WTC11 (cell line): ENCODE data around the gene NR2F6. TPM values are rescaled to one million over a fixed set of nuclear protein-coding genes. Genes with fewer than 3 reads are reported as not detected.
A peak's percentile ranks its signal among the peaks of the same experiment; 100 is the strongest.

Experiments
- ATAC-seq: fragments of 200-7000 bp; cut with Tn5 transposase; 2 replicates; pipeline ENCODE4 v1.10.0; 2021; ENCODE audit warnings: mild to moderate bottlenecking, moderate library complexity
- CTCF ChIA-PET: fragments of 300-600 bp; sonication (Branson Sonifier 250); formaldehyde crosslinking; loops from one replicate; lab custom pipeline; 2021; ENCODE audit warnings: antibody characterized with exemption; lab: Charles Lee
- POLR2A ChIA-PET: fragments of 350-600 bp; sonication (Branson Sonifier 250); formaldehyde crosslinking; loops from one replicate; lab custom pipeline; 2021; ENCODE audit warnings: antibody characterized with exemption; lab: Charles Lee
- DNase-seq: peaks from one replicate; pipeline ENCODE4 v3.0.0; 2021; ENCODE audit warnings: low spot score
- H3K27ac Mint-ChIP-seq: 2 replicates; pipeline ENCODE4 v1.8.0; 2021; ENCODE audit warnings: mixed read lengths
- H3K27me3 Mint-ChIP-seq: 2 replicates; pipeline ENCODE4 v1.8.0; 2021; ENCODE audit warnings: low read depth, mild to moderate bottlenecking, moderate library complexity, mixed read lengths
- H3K36me3 Mint-ChIP-seq: 2 replicates; pipeline ENCODE4 v1.8.0; 2021; ENCODE audit warnings: mixed read lengths
- H3K4me1 Mint-ChIP-seq: 2 replicates; pipeline ENCODE4 v1.8.0; 2022; ENCODE audit warnings: mixed read lengths
- H3K4me3 Mint-ChIP-seq: 2 replicates; pipeline ENCODE4 v1.8.0; 2021; ENCODE audit warnings: mild to moderate bottlenecking, moderate library complexity, mixed read lengths
- H3K9me3 Mint-ChIP-seq: 2 replicates; pipeline ENCODE4 v1.8.0; 2021; ENCODE audit warnings: mixed read lengths
- GABPB1 ChIP-seq: sonication (generic); formaldehyde crosslinking; IDR thresholded peaks from 2 replicates; pipeline ENCODE4 v1.8.1; 2023; ENCODE audit warnings: mild to moderate bottlenecking, missing genetic modification reagents
- GRHL2 ChIP-seq: fragments of 250-450 bp; sonication (Bioruptor Pico); IDR thresholded peaks from 2 replicates; pipeline ENCODE4 v1.8.0; 2022; ENCODE audit warnings: mild to moderate bottlenecking, moderate library complexity; ENCODE audit not compliant: insufficient replicate concordance, severe bottlenecking
- GTF2I ChIP-seq: fragments of 250-450 bp; sonication (Bioruptor Pico); conservative IDR thresholded peaks from 2 replicates; pipeline ENCODE4 v1.4.0; 2021; ENCODE audit warnings: mild to moderate bottlenecking
- JAZF1 ChIP-seq: fragments of 250-450 bp; sonication (Bioruptor Pico); IDR thresholded peaks from 2 replicates; pipeline ENCODE4 v1.9.0; 2021; ENCODE audit warnings: moderate library complexity, mild to moderate bottlenecking, inconsistent platforms
- MYBL2 ChIP-seq: sonication (generic); formaldehyde crosslinking; IDR thresholded peaks from 2 replicates; pipeline ENCODE4 v1.8.1; 2023; ENCODE audit warnings: mild to moderate bottlenecking, moderate library complexity, missing genetic modification reagents
- NR1H2 ChIP-seq: sonication (generic); formaldehyde crosslinking; IDR thresholded peaks from 2 replicates; pipeline ENCODE4 v1.9.0; 2021; ENCODE audit warnings: mild to moderate bottlenecking, moderate library complexity, missing genetic modification reagents
- NR3C1 ChIP-seq: sonication (generic); formaldehyde crosslinking; conservative IDR thresholded peaks from 2 replicates; pipeline ENCODE4 v1.8.1; 2023; ENCODE audit warnings: low read depth, mild to moderate bottlenecking, missing genetic modification reagents
- PRRX2 ChIP-seq: fragments of 250-450 bp; sonication (Bioruptor Pico); IDR thresholded peaks from 2 replicates; pipeline ENCODE4 v1.8.0; 2021; ENCODE audit warnings: mild to moderate bottlenecking
- SP1 ChIP-seq: sonication (generic); formaldehyde crosslinking; conservative IDR thresholded peaks from 2 replicates; pipeline ENCODE4 v1.8.1; 2022; ENCODE audit warnings: missing genetic modification reagents
- TCF7 ChIP-seq: sonication (generic); formaldehyde crosslinking; IDR thresholded peaks from 2 replicates; pipeline ENCODE4 v1.8.0; 2022; ENCODE audit warnings: mild to moderate bottlenecking, low read depth, missing genetic modification reagents, moderate library complexity
- TEAD1 ChIP-seq: sonication (generic); formaldehyde crosslinking; IDR thresholded peaks from 2 replicates; pipeline ENCODE4 v1.8.0; 2022; ENCODE audit warnings: mild to moderate bottlenecking, missing genetic modification reagents
- ZNF138 ChIP-seq: sonication (generic); formaldehyde crosslinking; conservative IDR thresholded peaks from 2 replicates; pipeline ENCODE4 v1.8.1; 2022; ENCODE audit warnings: mild to moderate bottlenecking, moderate library complexity, missing genetic modification reagents
- ZNF263 ChIP-seq: sonication (generic); formaldehyde crosslinking; IDR thresholded peaks from 2 replicates; pipeline ENCODE4 v1.8.1; 2022; ENCODE audit warnings: low read depth, mild to moderate bottlenecking, moderate library complexity, missing genetic modification reagents
- ZNF671 ChIP-seq: fragments of 250-450 bp; sonication (Bioruptor Pico); IDR thresholded peaks from 2 replicates; pipeline ENCODE4 v1.8.0; 2021; ENCODE audit warnings: mild to moderate bottlenecking
- total RNA-seq: library from RNA; stranded (reverse); gene quantifications from 3 replicates; pipeline ENCODE4 v1.2.3, GENCODE V29; 2021
- TF ChIP-seq, protein P1 (sequence below): sonication (generic); formaldehyde crosslinking; IDR thresholded peaks from 2 replicates; pipeline ENCODE4 v1.8.0; 2023; ENCODE audit warnings: missing genetic modification reagents
- TF ChIP-seq, protein P2 (sequence below): sonication (generic); formaldehyde crosslinking; IDR thresholded peaks from 2 replicates; pipeline ENCODE4 v1.8.0; 2022; ENCODE audit warnings: mild to moderate bottlenecking, missing genetic modification reagents
- TF ChIP-seq, protein P3 (sequence below): fragments of 250-450 bp; sonication (Bioruptor Pico); IDR thresholded peaks from 2 replicates; pipeline ENCODE4 v2.1.2; 2022; ENCODE audit warnings: mild to moderate bottlenecking, moderate library complexity
- TF ChIP-seq, protein P4 (sequence below): sonication (generic); formaldehyde crosslinking; IDR thresholded peaks from 2 replicates; pipeline ENCODE4 v1.8.1; 2023; ENCODE audit warnings: mild to moderate bottlenecking, missing genetic modification reagents, moderate library complexity
- TF ChIP-seq, protein P5 (sequence below): sonication (generic); formaldehyde crosslinking; conservative IDR thresholded peaks from 2 replicates; pipeline ENCODE4 v1.8.1; 2022; ENCODE audit warnings: mild to moderate bottlenecking, missing genetic modification reagents
- TF ChIP-seq, protein P6 (sequence below): sonication (generic); formaldehyde crosslinking; IDR thresholded peaks from 2 replicates; pipeline ENCODE4 v1.8.1; 2023; ENCODE audit warnings: mild to moderate bottlenecking, moderate library complexity, missing genetic modification reagents
- TF ChIP-seq, protein P7 (sequence below): sonication (generic); formaldehyde crosslinking; IDR thresholded peaks from 2 replicates; pipeline ENCODE4 v1.8.0; 2022; ENCODE audit warnings: missing genetic modification reagents
- TF ChIP-seq, protein P8 (sequence below): sonication (generic); formaldehyde crosslinking; IDR thresholded peaks from 2 replicates; pipeline ENCODE4 v1.8.1; 2022; ENCODE audit warnings: mild to moderate bottlenecking, moderate library complexity, missing genetic modification reagents

The NR2F6 gene
- total RNA-seq, 1 experiment from 2014 or later, result 145 TPM

DNA sequence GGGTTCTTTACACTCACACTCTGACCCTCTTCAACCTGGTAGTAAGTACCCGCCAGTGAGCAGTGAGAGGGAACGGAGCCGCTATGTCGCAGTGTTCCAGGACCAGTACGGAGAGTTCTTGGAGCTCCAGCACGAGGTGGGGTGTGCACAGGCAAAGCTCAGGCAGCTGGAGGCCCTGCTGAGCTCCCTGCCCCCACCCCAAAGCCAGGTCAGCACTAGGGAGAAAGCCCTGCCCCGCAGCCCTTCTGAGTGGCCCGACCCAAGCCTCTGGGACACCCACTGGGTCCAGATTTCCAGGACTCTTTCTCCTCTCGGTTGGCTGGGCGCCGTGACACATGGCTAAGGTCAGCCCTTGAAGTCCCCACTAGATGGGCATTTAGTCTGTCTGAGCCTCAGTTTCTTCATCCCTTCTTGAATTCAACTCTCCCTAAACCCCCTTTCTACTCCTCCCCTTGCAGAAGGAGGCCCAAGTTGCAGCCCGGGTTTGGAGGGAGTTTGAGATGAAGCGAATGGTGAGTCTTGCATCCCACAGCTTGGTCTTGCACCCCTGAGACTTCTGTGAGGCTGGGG, 17.8 kb downstream of the NR2F6 start (continued):
- TF ChIP-seq, protein P1, sequence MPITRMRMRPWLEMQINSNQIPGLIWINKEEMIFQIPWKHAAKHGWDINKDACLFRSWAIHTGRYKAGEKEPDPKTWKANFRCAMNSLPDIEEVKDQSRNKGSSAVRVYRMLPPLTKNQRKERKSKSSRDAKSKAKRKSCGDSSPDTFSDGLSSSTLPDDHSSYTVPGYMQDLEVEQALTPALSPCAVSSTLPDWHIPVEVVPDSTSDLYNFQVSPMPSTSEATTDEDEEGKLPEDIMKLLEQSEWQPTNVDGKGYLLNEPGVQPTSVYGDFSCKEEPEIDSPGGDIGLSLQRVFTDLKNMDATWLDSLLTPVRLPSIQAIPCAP (CRISPR knock-in tag), result no peak
- TF ChIP-seq GTF2I, result no peak
- TF ChIP-seq, protein P2, sequence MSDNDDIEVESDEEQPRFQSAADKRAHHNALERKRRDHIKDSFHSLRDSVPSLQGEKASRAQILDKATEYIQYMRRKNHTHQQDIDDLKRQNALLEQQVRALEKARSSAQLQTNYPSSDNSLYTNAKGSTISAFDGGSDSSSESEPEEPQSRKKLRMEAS (CRISPR knock-in tag), result no peak
- no peak for TF ChIP-seq ZNF671
- TF ChIP-seq TCF7 (CRISPR knock-in tag), result no peak
- TF ChIP-seq ZNF138, result no peak

DNA sequence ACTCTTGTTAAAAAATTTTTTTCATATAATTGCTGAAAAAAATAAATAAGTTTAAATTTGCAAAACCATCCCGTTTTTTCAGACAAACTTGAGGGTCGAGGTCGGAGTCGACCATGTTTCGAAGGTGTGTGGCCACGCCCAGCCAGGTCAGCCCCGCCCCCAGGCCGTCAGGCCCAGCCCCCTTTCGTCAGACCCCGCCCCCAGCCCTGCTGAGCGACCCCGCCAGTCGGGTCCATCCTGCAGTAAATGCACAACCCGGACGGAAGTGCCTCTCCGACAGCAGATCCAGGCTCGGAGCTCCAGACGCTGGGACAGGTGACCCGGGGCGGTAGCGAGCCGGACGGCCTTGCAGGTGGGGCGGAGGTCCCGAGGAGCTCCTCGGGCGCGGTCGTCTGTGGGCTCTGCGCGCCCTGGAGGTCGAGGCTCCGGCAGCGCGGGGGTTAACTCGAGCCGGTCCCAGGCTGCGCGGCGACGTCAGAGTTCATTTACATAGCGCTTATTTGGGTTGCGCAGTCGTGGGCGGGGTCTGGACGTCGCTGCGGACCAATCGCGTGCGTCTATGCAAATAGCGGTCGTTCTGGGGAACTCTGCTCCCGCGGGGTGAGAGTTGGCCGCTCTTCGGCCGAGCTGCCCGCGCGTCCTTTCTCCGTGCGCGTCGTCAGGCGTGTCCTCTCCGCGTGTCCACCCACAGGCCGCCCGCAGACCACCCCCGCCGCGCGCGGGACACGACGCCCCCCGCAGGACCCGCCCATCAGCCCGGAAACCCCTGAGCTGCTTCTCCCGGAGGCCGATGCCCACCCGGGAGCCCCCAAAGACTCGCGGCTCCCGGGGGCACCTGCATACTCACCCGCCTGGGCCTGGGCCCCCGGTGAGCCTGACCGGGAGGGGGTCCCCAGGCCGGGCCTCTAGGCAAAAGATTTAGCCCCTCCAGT, 19.5 kb downstream of the NR2F6 start, which contains the start of gene OCEL1:
Gene OCEL1 (plus strand): TSS at position 225 of the 932 bp plus-strand sequence. CDS start 22 bp downstream, at position 247.
- DNase-seq (peak; percentile 98), ATAC-seq (peak; percentile 92)
- ChIA-PET CTCF (interaction anchor here (0.7 to 2.5 kb wide), 15 partner anchors 9 to 565 kb away, joined by 3 to 12 read pairs (median 5); partner anchors contain the start of genes ANKLE1, DDA1, TMEM38A and USE1), POLR2A (interaction anchor here (0.6 to 1.9 kb wide), 8 partner anchors 9 to 150 kb away, joined by 3 to 15 read pairs (median 4); partner anchors contain the start of genes ANKLE1, USE1 and USHBP1)
- H3K9me3 Mint-ChIP-seq, result no peaks in the 10 kb centered on the region
- H3K27me3 Mint-ChIP-seq, result peaks cover 2% of the 10 kb centered on the region; the same call in 1 of the 2 replicates
- H3K4me3 Mint-ChIP-seq, result peak within 1 kb of the TSS; percentile 89
- peak within 1 kb of the TSS; percentile 100 for H3K27ac Mint-ChIP-seq
- peaks cover 7% of the 10 kb centered on the region; the same call in 1 of the 2 replicates for H3K36me3 Mint-ChIP-seq
- peaks cover 15% of the 10 kb centered on the region for H3K4me1 Mint-ChIP-seq
- TF ChIP-seq GABPB1 (CRISPR knock-in tag) (0 out of 2 replicates have a peak, but pooled peaks have one; percentile 41), TEAD1 (CRISPR knock-in tag) (peak; percentile 43; the same call in 1 of the 2 replicates), NR3C1 (CRISPR knock-in tag) (no peak), JAZF1 (no peak), ZNF263 (CRISPR knock-in tag) (no peak), GRHL2 (CRISPR knock-in tag) (no peak), PRRX2 (CRISPR knock-in tag) (no peak), SP1 (CRISPR knock-in tag) (peak; percentile 88), NR1H2 (CRISPR knock-in tag) (no peak), MYBL2 (CRISPR knock-in tag) (0 out of 2 replicates have a peak, but pooled peaks have one; percentile 24)
- TF ChIP-seq, protein P3, sequence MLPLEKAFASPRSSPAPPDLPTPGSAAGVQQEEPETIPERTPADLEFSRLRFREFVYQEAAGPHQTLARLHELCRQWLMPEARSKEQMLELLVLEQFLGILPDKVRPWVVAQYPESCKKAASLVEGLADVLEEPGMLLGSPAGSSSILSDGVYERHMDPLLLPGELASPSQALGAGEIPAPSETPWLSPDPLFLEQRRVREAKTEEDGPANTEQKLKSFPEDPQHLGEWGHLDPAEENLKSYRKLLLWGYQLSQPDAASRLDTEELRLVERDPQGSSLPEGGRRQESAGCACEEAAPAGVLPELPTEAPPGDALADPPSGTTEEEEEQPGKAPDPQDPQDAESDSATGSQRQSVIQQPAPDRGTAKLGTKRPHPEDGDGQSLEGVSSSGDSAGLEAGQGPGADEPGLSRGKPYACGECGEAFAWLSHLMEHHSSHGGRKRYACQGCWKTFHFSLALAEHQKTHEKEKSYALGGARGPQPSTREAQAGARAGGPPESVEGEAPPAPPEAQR (CRISPR knock-in tag), result no peak
- TF ChIP-seq, protein P4, sequence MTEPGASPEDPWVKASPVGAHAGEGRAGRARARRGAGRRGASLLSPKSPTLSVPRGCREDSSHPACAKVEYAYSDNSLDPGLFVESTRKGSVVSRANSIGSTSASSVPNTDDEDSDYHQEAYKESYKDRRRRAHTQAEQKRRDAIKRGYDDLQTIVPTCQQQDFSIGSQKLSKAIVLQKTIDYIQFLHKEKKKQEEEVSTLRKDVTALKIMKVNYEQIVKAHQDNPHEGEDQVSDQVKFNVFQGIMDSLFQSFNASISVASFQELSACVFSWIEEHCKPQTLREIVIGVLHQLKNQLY (CRISPR knock-in tag), result no peak
- TF ChIP-seq, protein P5, sequence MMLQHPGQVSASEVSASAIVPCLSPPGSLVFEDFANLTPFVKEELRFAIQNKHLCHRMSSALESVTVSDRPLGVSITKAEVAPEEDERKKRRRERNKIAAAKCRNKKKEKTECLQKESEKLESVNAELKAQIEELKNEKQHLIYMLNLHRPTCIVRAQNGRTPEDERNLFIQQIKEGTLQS, result no peak
- TF ChIP-seq, protein P2 (CRISPR knock-in tag), result 0 out of 2 replicates have a peak, but pooled peaks have one; percentile 51
- TF ChIP-seq, protein P6, sequence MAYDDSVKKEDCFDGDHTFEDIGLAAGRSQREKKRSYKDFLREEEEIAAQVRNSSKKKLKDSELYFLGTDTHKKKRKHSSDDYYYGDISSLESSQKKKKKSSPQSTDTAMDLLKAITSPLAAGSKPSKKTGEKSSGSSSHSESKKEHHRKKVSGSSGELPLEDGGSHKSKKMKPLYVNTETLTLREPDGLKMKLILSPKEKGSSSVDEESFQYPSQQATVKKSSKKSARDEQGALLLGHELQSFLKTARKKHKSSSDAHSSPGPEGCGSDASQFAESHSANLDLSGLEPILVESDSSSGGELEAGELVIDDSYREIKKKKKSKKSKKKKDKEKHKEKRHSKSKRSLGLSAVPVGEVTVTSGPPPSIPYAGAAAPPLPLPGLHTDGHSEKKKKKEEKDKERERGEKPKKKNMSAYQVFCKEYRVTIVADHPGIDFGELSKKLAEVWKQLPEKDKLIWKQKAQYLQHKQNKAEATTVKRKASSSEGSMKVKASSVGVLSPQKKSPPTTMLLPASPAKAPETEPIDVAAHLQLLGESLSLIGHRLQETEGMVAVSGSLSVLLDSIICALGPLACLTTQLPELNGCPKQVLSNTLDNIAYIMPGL (CRISPR knock-in tag), result peak; percentile 75; the same call in 1 of the 2 replicates
- TF ChIP-seq, protein P7, sequence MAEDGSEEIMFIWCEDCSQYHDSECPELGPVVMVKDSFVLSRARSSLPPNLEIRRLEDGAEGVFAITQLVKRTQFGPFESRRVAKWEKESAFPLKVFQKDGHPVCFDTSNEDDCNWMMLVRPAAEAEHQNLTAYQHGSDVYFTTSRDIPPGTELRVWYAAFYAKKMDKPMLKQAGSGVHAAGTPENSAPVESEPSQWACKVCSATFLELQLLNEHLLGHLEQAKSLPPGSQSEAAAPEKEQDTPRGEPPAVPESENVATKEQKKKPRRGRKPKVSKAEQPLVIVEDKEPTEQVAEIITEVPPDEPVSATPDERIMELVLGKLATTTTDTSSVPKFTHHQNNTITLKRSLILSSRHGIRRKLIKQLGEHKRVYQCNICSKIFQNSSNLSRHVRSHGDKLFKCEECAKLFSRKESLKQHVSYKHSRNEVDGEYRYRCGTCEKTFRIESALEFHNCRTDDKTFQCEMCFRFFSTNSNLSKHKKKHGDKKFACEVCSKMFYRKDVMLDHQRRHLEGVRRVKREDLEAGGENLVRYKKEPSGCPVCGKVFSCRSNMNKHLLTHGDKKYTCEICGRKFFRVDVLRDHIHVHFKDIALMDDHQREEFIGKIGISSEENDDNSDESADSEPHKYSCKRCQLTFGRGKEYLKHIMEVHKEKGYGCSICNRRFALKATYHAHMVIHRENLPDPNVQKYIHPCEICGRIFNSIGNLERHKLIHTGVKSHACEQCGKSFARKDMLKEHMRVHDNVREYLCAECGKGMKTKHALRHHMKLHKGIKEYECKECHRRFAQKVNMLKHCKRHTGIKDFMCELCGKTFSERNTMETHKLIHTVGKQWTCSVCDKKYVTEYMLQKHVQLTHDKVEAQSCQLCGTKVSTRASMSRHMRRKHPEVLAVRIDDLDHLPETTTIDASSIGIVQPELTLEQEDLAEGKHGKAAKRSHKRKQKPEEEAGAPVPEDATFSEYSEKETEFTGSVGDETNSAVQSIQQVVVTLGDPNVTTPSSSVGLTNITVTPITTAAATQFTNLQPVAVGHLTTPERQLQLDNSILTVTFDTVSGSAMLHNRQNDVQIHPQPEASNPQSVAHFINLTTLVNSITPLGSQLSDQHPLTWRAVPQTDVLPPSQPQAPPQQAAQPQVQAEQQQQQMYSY (CRISPR knock-in tag), result no peak
- TF ChIP-seq, protein P8, sequence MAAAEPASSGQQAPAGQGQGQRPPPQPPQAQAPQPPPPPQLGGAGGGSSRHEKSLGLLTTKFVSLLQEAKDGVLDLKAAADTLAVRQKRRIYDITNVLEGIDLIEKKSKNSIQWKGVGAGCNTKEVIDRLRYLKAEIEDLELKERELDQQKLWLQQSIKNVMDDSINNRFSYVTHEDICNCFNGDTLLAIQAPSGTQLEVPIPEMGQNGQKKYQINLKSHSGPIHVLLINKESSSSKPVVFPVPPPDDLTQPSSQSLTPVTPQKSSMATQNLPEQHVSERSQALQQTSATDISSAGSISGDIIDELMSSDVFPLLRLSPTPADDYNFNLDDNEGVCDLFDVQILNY, result 0 out of 2 replicates have a peak, but pooled peaks have one; percentile 22
